Measurements from ENCODE around the gene FAM131A.

Gene FAM131A

DNA sequence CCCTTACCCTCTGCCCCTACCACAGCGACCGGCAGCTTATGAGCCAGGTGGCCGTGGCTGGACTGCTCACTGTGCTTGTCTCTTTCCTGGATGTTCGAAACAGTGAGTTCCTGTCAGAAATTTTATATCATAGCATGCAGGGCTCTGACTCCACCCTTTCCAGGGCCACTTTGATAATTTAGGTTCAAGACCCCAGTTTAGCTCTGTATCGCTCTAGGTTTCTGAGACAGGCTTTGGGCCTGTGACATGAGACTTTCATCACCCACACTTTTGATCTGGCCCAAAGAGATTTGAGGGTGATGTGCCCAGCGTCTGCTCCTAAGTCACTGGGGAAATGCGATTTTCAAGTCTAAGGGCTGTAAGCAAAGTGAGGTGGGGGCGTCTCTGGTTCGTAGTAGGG, 29.5 kb upstream of the FAM131A start:
- TF ChIP-seq, protein P1, sequence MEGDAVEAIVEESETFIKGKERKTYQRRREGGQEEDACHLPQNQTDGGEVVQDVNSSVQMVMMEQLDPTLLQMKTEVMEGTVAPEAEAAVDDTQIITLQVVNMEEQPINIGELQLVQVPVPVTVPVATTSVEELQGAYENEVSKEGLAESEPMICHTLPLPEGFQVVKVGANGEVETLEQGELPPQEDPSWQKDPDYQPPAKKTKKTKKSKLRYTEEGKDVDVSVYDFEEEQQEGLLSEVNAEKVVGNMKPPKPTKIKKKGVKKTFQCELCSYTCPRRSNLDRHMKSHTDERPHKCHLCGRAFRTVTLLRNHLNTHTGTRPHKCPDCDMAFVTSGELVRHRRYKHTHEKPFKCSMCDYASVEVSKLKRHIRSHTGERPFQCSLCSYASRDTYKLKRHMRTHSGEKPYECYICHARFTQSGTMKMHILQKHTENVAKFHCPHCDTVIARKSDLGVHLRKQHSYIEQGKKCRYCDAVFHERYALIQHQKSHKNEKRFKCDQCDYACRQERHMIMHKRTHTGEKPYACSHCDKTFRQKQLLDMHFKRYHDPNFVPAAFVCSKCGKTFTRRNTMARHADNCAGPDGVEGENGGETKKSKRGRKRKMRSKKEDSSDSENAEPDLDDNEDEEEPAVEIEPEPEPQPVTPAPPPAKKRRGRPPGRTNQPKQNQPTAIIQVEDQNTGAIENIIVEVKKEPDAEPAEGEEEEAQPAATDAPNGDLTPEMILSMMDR (IDR thresholded peaks at IDR 0.05; ENCODE audit: low read length, missing control alignments), result no peak
- DNase-seq (ENCODE audit: low read depth), result no peak

GRCh38 chr3:184308744-184309143, 28.7 kb upstream of the FAM131A start:
- H3K4me3 ChIP-seq (replicated peaks; ENCODE audit: low read depth, low read length), result no peak overlapping the region
- TF ChIP-seq, protein P1 (IDR thresholded peaks at IDR 0.05; ENCODE audit: low read length, missing control alignments), result no peak
- no peak for DNase-seq (ENCODE audit: low read depth)

More for the DNA sequence above, 29.5 kb upstream of the FAM131A start:
- H3K4me3 ChIP-seq (replicated peaks; ENCODE audit: low read depth, low read length), result no peak overlapping the region

DNA sequence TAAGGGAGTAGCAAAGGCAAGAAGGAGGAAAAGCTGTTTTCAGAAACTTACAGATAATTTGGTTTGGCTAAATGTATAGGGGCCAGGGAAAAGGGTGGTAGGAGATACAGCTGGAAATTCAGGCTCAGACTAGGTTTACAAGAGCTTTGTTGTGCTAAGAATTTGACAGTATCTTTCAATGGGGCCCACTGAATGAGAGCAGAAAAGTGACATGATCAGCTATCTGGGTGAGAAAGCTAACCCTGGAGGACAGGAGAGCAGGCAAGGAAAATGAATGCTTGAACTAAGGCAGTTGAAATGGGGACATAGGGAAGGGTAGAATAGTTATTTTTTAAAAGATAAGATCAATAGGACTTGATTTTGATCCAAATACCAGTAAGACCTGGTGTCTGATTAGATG, 25.8 kb upstream of the FAM131A start:
- H3K4me3 ChIP-seq (replicated peaks; ENCODE audit: low read depth, low read length), result no peak overlapping the region
- no peak for DNase-seq (ENCODE audit: low read depth)
- TF ChIP-seq, protein P1 (IDR thresholded peaks at IDR 0.05; ENCODE audit: low read length, missing control alignments), result no peak

- TF ChIP-seq, protein P1 (IDR thresholded peaks at IDR 0.05; ENCODE audit: low read length, missing control alignments), result no peak
- H3K4me3 ChIP-seq (replicated peaks; ENCODE audit: low read depth, low read length), result peak within 1 kb of the TSS; percentile 92
- peak; percentile 96 for DNase-seq (ENCODE audit: low read depth)
Observed at GRCh38 chr3:184314363-184314699, 23.1 kb upstream of the FAM131A start, which contains the start of gene EIF4G1. Gene EIF4G1 (plus strand): TSS chr3:184314606. CDS start chr3:184315797, 1,191 bp downstream.

- peak overlapping the region; percentile 92 for H3K4me3 ChIP-seq (replicated peaks; ENCODE audit: low read depth, low read length)
Observed at GRCh38 chr3:184314700-184315542, 22.5 kb upstream of the FAM131A start.

GRCh38 chr3:184315543-184315867, 21.9 kb upstream of the FAM131A start:
- no peak for DNase-seq (ENCODE audit: low read depth)
- peak overlapping the region; percentile 92 for H3K4me3 ChIP-seq (replicated peaks; ENCODE audit: low read depth, low read length)
- TF ChIP-seq, protein P1 (IDR thresholded peaks at IDR 0.05; ENCODE audit: low read length, missing control alignments), result no peak

More at GRCh38 chr3:184314700-184315542, 22.5 kb upstream of the FAM131A start:
- DNase-seq (ENCODE audit: low read depth), result peak; percentile 84
- TF ChIP-seq, protein P1 (IDR thresholded peaks at IDR 0.05; ENCODE audit: low read length, missing control alignments), result no peak

Data from fibroblast of pulmonary artery (primary cell).